Frontal cortex (tissue), 4 donors: Measurements from ENCODE around the gene SLC23A3. TPM values are rescaled to one million over a fixed set of nuclear protein-coding genes. Genes with fewer than 3 reads are reported as not detected.
"Not testable (repeated sequence)": the region's sequence is repeated elsewhere in the genome, so short reads cannot be mapped to it uniquely, and the experiment has no call there.

Experiments
- DNase-seq, 2 donors: peaks; one replicate each; pipeline ENCODE4 v3.0.0; 2012; ENCODE audit warnings: low spot score in 2 of 2
- FAIRE-seq: peaks from 2 replicates; lab custom pipeline; 2012; peaks lifted over from hg19 to GRCh38; lab: Jason Lieb, UNC
- total RNA-seq: library from RNA; depleted of rRNA; stranded (reverse); fragments of >200 nt; gene quantifications from one replicate; pipeline ENCODE4 v1.2.3, GENCODE V29; 2014
- donor health status: control.
- donor health status: control.
- donor health status: control.

The SLC23A3 gene
- total RNA-seq, 1 donor from 2014 or later, result under 0.01 TPM

DNA sequence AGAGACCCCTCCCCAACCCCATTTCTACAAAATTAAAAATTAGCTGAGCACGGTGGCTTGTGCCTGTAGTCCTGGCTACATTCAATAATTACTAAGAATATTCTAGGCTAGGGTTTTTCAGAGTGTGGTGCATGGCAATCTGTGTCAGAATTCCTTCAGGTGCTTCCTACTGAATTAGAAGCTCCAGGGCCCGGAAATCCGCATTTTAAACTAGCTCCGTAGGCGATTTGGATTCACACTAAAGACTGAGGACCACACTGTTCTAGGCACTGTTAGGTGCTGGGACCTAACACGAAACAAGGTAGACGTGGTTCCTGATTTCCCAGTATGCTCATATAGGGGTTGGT is 36.1 kb upstream of the SLC23A3 start:
- FAIRE-seq, result no peak
- no peak for DNase-seq

DNA sequence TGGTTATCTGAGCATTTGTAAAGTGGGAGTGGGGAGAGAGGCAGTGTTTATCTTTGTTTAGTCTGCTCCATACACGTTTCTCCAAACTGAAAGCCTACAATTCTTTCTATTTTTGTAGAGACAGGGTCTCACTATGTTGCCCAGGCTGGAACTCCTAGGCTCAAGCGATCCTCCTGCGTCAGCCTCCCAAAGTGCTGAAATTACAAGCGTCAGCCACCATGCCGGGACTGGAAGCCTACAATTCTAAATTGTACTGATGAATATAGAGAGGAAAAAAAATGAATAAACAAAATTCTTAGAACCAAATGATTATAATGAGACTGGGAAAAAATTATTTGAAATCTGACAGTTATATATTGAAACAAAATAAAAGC is 35.3 kb upstream of the SLC23A3 start:
- FAIRE-seq (no peak), DNase-seq (no peak)

DNA sequence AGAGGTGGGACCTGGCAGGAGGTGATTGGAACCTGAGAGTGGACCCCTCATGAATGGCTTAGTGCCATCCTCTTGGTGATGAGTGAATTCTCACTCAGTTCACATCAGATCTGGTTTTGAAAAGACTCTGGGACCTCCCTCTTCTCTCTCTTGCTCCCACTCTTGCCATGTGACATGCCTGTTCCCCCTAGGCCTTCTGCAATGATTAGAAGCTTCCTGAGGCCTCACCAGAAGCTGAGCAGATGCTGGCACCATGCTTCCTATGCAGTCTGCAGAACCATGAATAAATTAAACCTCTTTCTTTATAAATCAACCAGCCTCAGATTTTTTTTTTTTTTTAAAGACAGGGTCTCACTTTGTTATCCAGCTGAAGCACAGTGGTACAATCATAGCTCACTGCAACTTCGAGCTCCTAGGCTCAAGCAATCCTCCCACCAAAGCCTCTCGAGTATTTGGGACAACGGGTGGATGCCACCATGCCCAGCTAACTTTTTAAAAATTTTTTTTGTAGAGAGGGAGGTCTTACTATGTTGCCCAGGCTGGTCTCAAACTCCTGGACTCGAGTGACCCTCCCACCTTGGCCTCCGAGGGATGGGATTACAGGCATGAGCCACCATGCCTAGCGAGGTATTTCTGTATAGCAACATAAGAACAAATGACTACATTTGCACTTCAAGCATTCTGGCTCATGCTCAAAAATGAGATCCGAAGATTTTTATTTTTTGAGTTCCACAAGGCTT is 34.8 kb upstream of the SLC23A3 start:
- FAIRE-seq, result no peak
- DNase-seq, result no peak

DNA sequence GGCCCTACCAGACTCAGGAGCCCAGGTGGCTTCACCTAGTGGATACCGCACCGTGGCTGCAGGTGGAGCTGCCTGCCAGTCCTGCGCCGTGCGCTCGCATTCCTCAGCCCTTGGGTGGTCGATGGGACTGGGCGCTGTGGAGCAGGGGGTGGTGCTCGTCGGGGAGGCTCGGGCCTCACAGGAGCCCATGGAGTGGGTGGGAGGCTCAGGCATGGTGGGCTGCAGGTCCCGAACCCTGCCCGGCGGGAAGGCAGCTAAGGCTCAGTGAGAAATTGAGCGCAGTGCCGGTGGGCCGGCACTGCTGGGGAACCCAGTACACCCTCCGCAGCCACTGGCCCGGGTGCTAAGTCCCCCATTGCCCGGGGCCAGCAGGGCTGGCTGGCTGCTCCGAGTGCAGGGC is 31.5 kb upstream of the SLC23A3 start:
- not testable (repeated sequence) for FAIRE-seq

DNA sequence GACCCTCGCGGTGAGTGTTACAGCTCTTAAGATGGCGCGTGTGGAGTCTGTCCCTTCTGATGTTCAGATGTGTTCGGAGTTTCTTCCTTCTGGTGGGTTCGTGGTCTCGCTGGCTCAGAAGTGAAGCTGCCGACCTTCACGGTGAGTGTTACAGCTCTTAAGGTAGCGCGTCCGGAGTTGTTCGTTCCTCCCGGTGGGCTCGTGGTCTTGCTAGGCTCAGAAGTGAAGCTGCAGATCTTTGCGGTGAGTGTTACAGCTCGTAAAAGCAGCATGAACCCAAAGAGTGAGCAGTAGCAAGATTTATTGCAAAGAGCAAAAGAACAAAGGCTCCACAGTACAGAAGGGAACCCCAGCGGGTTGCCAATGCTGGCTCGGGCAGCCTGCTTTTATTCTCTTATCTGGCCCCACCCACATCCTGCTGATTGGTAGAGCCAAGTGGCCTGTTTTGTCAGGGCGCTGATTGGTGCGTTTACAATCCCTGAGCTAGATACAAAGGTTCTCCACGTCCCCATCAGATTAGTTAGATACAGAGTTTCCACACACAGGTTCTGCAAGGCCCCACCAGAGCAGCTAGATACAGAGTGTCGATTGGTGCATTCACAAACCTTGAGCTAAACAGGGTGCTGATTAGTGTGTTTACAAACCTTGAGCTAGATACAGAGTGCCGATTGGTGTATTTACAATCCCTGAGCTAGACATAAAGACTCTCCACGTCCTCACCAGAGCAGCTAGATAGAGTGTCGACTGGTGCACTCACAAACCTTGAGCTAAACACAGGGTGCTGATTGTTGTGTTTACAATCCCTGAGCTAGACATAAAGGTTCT is 30.9 kb upstream of the SLC23A3 start:
- not testable (repeated sequence) for DNase-seq, FAIRE-seq

More for the DNA sequence above, 31.5 kb upstream of the SLC23A3 start:
- not testable (repeated sequence) for DNase-seq

DNA sequence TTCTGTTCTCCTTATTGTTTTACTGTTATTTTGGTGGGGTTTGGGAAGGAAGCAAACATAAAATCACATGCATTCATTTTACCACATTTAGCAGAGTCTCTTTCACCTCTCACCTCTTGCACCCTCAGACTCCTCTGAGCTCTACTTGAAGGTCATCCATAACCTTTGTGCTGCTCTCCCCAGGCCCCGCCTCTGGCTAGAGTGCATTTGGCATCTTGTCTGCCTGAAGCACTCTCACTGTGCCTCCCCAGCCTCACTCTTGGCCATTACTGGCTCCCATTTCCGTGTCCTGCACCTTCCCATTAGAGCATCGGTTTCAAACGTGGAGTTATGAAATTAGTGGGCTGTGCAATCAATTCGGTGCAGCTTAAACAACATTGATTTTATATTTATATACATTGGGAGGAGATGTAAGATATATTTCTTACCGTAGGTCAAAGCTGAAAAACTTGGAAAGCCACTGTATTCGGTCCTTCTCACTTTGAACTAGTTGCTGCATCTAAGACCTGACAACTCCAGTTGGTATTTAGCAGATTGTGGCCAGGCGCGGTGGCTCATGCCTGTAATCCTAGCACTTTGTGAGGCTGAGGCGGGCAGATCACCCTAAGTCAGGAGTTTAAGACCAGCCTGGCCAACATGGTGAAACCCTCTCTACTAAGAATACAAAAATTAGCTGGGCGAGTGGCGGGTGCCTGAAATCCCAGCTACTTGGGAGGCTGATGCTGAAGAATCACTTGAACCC is 29.8 kb upstream of the SLC23A3 start:
- no peak for DNase-seq
- FAIRE-seq, result no peak

DNA sequence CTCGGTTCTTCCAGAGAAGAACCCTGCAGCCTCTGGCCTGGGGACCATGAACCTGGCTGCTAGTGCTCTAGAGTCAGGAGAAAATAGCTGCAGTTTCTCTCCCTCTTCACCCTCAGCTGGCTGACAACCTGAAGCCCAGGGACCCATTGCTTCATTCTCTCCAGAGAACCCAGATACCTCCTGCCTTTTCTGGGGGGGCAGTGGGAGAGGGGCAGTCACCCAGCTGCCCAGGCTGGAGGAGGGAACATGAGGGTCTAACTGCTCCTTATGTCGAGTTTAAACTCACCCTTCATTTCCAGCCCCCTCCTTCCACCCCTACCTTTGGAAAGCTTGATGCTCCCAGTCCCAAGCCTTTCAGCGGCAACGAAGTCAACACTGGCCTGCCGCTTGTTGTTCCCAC is 29.1 kb upstream of the SLC23A3 start:
- no peak for FAIRE-seq
- DNase-seq, result no peak

DNA sequence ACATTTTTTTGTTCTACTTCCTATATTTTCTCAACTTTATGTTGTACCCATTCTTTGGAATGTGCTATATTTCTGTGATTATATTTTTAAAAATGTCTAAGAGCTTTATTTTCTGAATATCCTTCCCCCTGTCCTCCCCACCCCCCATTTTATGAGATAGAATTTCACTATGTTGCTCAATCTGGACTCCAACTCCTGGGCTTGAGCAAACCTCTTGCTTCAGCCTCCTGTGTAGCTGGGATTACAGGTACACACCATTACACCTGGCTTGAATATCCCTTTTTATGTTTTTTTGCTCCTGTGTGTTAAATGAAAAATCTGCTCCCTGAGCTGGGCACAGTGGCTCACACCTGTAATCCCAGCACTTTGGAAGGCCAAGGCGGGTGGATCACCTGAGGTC is 27.6 kb upstream of the SLC23A3 start:
- DNase-seq (no peak), FAIRE-seq (no peak)

DNA sequence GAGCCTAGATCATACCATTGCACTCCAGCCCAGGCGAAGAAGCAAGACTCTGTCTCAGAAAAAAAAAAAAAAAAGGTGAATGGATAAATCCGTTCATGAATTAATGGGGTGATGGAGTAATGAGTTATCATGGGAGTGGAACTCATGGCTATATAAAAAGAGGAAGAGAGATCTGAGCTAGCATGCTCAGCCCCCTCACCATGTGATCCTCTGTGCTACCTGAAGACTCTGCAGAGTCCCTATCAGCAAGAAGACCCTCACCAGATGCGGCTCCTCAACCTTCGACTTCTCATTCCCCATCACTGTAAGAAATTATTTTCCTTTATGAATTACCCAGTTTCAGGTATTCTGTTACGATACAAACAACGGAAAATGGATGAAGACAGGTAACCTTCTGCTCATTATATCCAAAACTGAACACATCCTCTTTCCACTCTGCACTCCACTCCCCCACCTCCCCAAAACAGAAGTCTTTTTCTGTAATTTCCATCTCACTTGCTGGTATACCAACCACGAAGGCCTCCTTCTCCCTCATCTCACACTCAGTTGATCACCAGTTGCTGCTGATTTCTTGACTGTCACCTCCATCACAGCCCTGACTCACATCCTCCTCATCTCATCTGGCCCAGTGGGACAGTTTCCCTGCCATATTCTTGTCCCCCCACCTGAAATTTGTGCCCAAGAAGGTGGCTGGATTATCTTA is 17.1 kb upstream of the SLC23A3 start:
- FAIRE-seq, result no peak
- DNase-seq, result no peak

DNA sequence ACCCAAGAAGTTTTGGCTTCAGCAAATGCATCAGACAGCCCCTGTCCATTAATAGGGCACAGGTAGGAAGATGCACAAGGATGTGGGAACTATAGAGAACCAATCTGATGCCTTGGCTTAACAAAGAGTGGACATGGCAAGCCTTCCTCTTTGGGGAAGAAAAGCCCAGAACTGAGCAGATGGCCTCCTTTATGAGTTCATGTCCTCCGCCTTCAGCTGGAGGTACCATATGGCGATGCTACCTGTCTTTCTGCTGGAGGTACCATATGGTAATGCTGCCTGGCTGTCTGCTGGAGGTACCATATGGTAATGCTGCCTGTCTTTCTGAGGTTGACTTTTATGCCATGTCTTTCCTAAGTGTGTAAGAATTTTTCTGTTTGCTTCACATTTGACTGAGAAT is 14.3 kb upstream of the SLC23A3 start:
- no peak for DNase-seq
- FAIRE-seq, result no peak

DNA sequence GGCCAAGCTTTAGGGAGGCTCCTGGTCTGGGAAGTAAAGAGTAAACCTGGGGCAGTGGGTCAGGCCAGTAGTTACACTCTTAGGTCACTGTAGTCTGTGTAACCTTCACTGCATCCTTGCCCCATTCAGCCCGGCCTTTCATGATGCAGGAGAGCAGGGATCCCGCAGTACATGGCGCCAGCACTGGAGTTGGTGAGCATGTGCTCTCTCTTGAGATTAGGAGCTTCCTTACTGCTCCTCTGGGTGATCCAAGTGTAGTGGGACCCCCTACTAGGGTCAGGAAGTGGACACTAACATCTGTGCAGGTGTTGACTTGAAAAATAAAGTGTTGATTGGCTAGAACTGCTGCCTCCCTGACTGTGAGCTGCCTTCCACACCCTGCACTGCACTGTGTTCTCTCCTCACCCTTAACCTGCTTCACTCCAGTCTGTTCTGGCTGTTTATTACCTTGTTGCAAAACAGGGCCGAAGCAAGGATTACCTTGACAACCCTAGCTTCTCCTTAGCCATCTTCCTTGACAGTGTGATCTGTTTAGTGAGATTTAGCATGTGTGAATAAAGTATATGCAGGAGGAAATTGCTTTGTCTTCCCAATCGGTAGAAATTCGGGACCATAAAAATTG is 13.4 kb upstream of the SLC23A3 start:
- no peak for DNase-seq
- no peak for FAIRE-seq

DNA sequence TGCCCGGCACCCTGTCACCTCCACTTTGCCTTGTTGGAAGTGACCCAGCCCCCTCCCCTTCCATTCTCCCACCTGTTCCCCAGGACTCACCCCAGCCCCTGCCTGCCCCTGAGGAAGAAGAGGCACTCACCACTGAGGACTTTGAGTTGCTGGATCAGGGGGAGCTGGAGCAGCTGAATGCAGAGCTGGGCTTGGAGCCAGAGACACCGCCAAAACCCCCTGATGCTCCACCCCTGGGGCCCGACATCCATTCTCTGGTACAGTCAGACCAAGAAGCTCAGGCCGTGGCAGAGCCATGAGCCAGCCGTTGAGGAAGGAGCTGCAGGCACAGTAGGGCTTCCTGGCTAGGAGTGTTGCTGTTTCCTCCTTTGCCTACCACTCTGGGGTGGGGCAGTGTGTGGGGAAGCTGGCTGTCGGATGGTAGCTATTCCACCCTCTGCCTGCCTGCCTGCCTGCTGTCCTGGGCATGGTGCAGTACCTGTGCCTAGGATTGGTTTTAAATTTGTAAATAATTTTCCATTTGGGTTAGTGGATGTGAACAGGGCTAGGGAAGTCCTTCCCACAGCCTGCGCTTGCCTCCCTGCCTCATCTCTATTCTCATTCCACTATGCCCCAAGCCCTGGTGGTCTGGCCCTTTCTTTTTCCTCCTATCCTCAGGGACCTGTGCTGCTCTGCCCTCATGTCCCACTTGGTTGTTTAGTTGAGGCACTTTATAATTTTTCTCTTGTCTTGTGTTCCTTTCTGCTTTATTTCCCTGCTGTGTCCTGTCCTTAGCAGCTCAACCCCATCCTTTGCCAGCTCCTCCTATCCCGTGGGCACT is 12.7 kb upstream of the SLC23A3 start:
- FAIRE-seq (no peak), DNase-seq (no peak)

DNA sequence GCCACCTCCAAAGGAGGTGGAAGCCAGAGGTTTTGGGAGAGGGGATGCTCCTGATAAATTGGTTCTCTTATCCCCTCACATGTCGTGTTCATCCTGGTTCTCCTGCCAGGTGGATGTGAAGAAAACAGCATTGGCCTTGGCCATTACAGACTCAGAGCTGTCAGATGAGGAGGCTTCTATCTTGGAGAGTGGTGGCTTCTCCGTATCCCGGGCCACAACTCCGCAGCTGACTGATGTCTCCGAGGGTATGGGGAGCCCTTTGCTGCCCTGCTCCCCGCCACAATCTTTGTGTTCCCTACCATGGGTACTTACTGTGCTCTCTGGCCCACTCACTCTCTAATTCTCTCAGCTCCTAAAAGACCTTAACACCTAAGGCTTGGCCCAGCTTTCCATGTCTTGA is 11.7 kb upstream of the SLC23A3 start:
- FAIRE-seq (no peak), DNase-seq (no peak)

DNA sequence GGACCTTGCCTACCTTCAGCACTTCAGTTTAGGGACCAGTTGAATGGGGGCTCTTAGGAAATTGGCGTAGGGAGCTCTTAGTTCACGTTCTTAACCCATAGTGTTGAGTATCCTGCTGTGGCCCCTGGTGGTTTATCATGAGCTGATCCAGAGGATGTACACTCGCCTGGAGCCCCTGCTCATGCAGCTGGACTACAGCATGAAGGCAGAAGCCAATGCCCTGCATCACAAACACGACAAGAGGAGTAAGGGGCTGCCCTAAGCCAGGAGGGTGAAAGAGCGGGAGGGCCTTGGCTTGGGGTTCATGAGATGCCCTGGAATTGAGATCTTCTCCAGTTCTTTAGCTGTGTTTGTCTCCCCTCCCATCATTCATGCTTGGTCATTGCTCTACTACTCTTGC is 11.1 kb upstream of the SLC23A3 start:
- DNase-seq (no peak), FAIRE-seq (no peak)

DNA sequence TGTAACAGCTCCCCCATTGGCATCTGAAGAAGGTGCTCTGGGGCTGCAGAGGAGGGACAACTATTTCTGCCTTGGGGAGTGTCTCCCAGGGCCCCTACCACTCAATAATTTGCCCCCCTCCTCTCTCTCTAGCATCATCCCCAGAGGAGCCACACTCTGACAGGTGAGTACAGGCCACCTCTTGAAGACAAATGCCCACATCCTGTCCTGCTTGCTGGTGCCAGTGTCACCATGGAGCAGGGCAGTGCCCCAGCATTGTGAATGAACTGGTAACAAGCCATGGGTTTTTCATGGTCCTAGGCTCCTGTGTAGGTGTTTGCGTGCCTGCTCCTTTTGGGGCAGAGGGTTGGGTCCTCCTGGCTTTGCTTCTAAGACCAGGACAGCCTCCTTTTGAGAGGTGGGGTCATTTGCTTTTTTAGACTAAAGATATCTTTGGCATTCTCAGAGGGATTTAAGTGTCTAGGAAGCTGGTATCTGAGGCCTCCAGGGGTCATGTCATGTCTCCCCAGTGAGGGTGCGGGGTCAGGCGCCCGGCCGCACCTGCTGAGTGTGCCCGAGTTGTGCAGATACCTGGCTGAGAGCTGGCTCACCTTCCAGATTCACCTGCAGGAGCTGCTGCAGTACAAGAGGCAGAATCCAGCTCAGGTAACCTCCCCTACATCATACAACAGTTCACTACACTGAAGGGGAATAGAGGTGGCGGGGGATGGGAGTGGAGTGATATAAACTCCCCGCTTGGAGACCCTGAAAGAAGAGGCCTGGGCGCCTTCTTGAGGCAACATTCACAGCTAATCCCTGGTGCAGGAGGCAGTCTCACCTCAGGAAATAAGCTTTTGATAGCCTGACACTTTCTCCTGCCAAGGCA is 10.0 kb upstream of the SLC23A3 start:
- DNase-seq, result no peak
- FAIRE-seq, result no peak

DNA sequence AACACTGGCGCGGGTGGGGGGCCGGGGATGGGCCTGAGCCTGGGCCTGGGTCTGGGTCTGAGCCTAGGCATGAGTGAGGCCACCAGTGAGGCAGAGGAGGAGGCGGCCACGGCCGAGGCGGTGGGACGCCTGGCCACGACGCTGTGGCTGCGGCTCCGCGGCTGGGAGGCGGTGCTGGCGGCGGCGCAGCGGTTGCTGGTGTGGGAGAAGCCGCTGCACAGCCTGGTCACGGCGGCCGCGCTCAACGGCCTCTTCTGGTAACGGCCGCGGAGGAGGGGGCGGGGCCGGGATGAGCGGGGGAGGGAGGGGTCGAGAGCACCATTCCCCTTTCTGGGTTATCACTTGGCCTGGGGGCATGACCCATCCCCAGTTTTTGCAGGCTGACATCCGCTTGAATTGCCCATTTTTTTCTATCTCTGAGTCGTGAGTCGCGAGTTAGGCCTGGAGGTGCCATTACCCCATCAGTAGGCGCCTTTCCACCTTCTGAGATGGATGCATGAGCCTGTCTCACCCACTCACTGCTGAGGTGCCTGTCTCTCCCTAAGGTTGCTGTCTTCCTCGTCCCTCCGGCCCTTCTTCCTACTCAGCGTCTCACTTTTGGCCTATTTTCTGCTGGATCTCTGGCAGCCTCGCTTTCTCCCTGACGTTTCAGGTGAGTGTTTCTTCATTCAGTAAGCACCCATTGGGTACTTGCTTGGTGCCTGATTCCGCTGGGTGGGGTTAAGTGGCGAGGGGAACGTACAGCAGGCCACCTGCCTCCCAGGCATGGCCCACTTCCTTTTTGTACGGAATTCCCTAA is 8.7 kb upstream of the SLC23A3 start:
- peak in 1 of 2 donors; percentile 52 for DNase-seq
- FAIRE-seq, result no peak
